ENCODE results near the gene DLG2. TPM values are rescaled to one million over a fixed set of nuclear protein-coding genes. Genes with fewer than 3 reads are reported as not detected.

Gene DLG2
- total and polyA plus RNA-seq, 2 donors (not counting 3 experiments of a cell fraction or from before 2014, with no cell fraction given), result 0.15 to 1.1 TPM

DNA sequence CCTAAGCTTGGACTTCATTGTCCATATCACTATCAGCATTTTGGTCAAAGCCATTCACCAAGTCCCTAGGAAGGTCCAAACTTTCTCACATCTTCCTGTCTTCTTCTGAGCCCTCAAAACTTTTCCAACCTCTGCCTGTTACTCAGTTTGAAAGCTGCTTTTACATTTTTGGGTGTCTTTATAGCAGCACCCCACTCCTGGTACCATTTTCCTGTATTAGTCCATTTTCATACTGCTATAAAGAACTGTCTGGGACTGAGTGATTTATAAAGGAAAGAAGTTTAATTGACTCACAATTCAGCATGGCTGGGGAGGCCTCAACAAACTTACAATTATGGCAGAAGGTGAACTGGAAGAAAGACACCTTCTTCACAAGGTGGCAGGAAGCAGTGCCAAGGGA, 1624.0 kb downstream of the DLG2 start:
- H4K20me1 ChIP-seq (replicated peaks; ENCODE audit: control insufficient read depth, extremely low read depth, insufficient read depth, low read length), result no peaks in the 10 kb centered on the region
- no peaks in the 10 kb centered on the region for H3K79me2 ChIP-seq (ENCODE audit: control insufficient read depth, insufficient read depth, low read length)
- DNase-seq (ENCODE audit: low read depth, low spot score), result no peak
- no peaks in the 10 kb centered on the region for H3K36me3 ChIP-seq (ENCODE audit: control insufficient read depth in 2 of 2, extremely low read depth in 1 of 2, insufficient read depth in 2 of 2, low read length in 2 of 2)
- H3K27me3 ChIP-seq (ENCODE audit: control insufficient read depth in 2 of 2, insufficient read depth in 2 of 2, low read length in 2 of 2), result no peaks in the 10 kb centered on the region
- H3K27ac ChIP-seq (ENCODE audit: insufficient read depth, low read depth, low read length), result no peak overlapping the region
- TF ChIP-seq POLR2AphosphoS5 (IDR thresholded peaks at IDR 0.05; ENCODE audit: insufficient read depth, low read depth, low read length), result no peak
- TF ChIP-seq GATA2 (IDR thresholded peaks at IDR 0.05; ENCODE audit: insufficient read depth, insufficient read length, low read depth, low read length), result no peak
- TF ChIP-seq, protein P1, sequence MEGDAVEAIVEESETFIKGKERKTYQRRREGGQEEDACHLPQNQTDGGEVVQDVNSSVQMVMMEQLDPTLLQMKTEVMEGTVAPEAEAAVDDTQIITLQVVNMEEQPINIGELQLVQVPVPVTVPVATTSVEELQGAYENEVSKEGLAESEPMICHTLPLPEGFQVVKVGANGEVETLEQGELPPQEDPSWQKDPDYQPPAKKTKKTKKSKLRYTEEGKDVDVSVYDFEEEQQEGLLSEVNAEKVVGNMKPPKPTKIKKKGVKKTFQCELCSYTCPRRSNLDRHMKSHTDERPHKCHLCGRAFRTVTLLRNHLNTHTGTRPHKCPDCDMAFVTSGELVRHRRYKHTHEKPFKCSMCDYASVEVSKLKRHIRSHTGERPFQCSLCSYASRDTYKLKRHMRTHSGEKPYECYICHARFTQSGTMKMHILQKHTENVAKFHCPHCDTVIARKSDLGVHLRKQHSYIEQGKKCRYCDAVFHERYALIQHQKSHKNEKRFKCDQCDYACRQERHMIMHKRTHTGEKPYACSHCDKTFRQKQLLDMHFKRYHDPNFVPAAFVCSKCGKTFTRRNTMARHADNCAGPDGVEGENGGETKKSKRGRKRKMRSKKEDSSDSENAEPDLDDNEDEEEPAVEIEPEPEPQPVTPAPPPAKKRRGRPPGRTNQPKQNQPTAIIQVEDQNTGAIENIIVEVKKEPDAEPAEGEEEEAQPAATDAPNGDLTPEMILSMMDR (IDR thresholded peaks at IDR 0.05; ENCODE audit: extremely low read depth in 1 of 2, insufficient read depth in 1 of 2, low read depth in 1 of 2, low read length in 2 of 2), result no peak
- TF ChIP-seq POLR2A (IDR thresholded peaks at IDR 0.05; ENCODE audit: low read depth, low read length), result no peak
- TF ChIP-seq MYC (IDR thresholded peaks at IDR 0.05; ENCODE audit: low read depth, low read length), result no peak
- no peak for TF ChIP-seq EZH2 (IDR thresholded peaks at IDR 0.05; ENCODE audit: borderline replicate concordance, low read depth, low read length, severe bottlenecking)
- TF ChIP-seq, protein P2, sequence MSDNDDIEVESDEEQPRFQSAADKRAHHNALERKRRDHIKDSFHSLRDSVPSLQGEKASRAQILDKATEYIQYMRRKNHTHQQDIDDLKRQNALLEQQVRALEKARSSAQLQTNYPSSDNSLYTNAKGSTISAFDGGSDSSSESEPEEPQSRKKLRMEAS (IDR thresholded peaks at IDR 0.05; ENCODE audit: insufficient read depth, insufficient read length), result no peak
- TF ChIP-seq FOS (IDR thresholded peaks at IDR 0.05; ENCODE audit: borderline replicate concordance, insufficient read depth, low read length), result no peak
- FAIRE-seq, result no peak
- no peaks in the 10 kb centered on the region for H3K4me1 ChIP-seq (ENCODE audit: control insufficient read depth, extremely low read depth, insufficient read depth, low read length)
- no peaks in the 10 kb centered on the region for H3K9me1 ChIP-seq (replicated peaks; ENCODE audit: control insufficient read depth, extremely low read depth, insufficient read depth, low read length)
- ChIA-PET CTCF (no interaction called here), POLR2A (no interaction called here)
- no peak overlapping the region for H2AFZ ChIP-seq (ENCODE audit: low read depth, low read length)
- dilution Hi-C loops (cut with MboI; ENCODE audit: extremely low pct_ligation_motif_present, low sequenced_read_pairs) (no loop called here), intact Hi-C loops (cut with micrococcal nuclease) (no loop called here)
- H3K4me2 ChIP-seq (ENCODE audit: insufficient read depth, low read length), result no peak overlapping the region
- no peak overlapping the region for H3K4me3 ChIP-seq (replicated peaks in 1 of 3; ENCODE audit: insufficient read depth in 1 of 3, low read depth in 1 of 3, low read length in 3 of 3)
- H3K9ac ChIP-seq (replicated peaks; ENCODE audit: extremely low read depth, insufficient read depth, low read length), result no peak overlapping the region
- no TSS peak for BruUV-seq (replicated peaks)
- H3K9me3 ChIP-seq (replicated peaks; ENCODE audit: control insufficient read depth, insufficient read depth, low read length), result peaks cover 2% of the 10 kb centered on the region
